Right lobe of liver (tissue), 4 donors: ENCODE measurements around the gene FRMPD4.

Source experiments
- POLR2A ChIP-seq: fragments of 450-650 bp; IDR thresholded peaks from one replicate; pipeline ENCODE4 v1.6.1; 2017; ENCODE audit warnings: antibody characterized with exemption, mild to moderate bottlenecking
- TF ChIP-seq, protein P1 (sequence below), 4 donors: fragments of 200-600 bp in 3 of 4; fragments of 450-650 bp in 1 of 4; IDR thresholded peaks; one replicate each; pipeline versions ENCODE4 v1.5.1 to v1.8.0; 2016 to 2022; ENCODE audit warnings: antibody characterized with exemption in 4 of 4, mild to moderate bottlenecking in 2 of 4
- donor health status: DM: no; HTN: no; CAD: no.
- donor health status: DM: no; HTN: no; CAD: no.
- donor health status: DM: no; HTN: yes; CAD: no.

DNA sequence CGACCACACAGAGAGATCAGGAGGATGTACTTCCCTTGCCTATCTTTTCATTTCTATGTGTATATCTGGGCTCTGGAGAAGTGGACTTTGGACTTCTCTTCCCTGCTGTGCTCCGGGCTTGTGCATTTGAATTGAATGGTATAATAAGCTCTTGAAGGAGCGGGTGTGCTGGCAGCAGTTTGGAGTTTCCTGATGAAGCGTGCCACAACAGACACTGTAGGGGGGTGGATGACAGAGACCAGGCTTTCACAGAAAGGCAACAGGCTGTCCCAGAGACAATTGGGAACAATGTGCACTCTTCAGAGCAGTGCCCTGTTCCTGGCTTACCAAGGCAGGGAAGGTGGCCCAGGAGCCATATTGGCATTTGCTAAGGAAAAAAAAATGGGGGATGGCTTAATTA is 170.1 kb downstream of the FRMPD4 start:
- TF ChIP-seq, protein P1, sequence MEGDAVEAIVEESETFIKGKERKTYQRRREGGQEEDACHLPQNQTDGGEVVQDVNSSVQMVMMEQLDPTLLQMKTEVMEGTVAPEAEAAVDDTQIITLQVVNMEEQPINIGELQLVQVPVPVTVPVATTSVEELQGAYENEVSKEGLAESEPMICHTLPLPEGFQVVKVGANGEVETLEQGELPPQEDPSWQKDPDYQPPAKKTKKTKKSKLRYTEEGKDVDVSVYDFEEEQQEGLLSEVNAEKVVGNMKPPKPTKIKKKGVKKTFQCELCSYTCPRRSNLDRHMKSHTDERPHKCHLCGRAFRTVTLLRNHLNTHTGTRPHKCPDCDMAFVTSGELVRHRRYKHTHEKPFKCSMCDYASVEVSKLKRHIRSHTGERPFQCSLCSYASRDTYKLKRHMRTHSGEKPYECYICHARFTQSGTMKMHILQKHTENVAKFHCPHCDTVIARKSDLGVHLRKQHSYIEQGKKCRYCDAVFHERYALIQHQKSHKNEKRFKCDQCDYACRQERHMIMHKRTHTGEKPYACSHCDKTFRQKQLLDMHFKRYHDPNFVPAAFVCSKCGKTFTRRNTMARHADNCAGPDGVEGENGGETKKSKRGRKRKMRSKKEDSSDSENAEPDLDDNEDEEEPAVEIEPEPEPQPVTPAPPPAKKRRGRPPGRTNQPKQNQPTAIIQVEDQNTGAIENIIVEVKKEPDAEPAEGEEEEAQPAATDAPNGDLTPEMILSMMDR (IDR thresholded peaks at IDR 0.05): no peak
- TF ChIP-seq POLR2A: no peak
